NT2/D1 (cell line): ENCODE measurements around the gene TPRKB.

ENCODE experiments used
- SUZ12 ChIP-seq: IDR thresholded peaks from 2 replicates; pipeline ENCODE4 v1.6.1; 2011; ENCODE audit not compliant: insufficient read length, insufficient read depth; ENCODE audit errors: extremely low read depth
- YY1 ChIP-seq: IDR thresholded peaks from 2 replicates; pipeline ENCODE4 v1.6.1; 2011; ENCODE audit not compliant: insufficient read length, insufficient read depth
- ZNF274 ChIP-seq: IDR thresholded peaks from 2 replicates; pipeline ENCODE4 v1.6.1; 2011; ENCODE audit warnings: mild to moderate bottlenecking, low read depth, low read length

GRCh38 chr2:73704285-73704684 is 32.9 kb downstream of the TPRKB start:
- no peak for TF ChIP-seq SUZ12
- TF ChIP-seq YY1, result no peak
- TF ChIP-seq ZNF274, result no peak
